NB4 (cell line): ENCODE results near the gene KSR2.

Experiments
- MYC ChIP-seq: IDR thresholded peaks from 2 replicates; pipeline ENCODE4 v1.6.1; 2011; ENCODE audit warnings: low read depth, low read length
- TF ChIP-seq, protein P1 (sequence below): IDR thresholded peaks from one replicate; pipeline ENCODE4 v1.5.1; 2012; ENCODE audit warnings: low read depth, low read length

DNA sequence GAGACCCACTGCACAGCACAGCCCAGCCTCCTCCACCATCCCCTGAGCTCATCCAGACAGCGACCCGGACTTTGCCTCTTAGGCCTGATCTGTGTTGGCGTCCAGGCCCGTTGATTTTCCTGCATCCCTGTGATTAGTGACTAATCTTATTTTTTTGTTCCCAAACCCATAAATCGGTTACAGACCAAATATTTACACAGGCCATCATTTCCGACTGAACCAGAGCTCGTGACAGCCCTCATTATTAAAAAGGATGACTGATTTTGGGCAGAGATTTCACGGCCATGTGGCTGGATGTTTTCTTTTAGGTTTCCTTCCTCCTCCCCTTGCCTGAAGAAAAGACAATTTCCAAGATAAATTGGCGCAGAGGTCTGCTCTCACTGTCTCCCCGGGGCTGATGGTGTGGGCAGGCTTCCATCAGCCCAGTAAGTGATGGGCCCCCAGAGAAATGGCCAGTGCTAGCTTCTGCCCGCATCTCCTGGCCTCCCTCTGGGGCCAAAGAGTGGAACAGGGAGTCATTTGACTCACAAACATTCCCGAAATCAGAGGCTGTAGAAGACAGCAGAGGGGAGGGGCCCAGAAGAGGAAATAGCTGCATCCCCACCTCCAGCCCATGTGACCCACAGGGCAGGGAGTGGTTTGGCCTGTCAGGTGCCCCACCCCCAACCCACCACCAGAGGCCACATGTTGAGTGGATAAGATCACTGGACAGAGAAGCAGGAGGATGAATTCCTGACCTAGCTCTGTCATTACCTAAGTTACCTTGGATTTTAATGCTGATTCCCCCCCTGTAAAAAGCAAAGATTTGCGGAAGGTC is 283.5 kb downstream of the KSR2 start:
- TF ChIP-seq, protein P1, sequence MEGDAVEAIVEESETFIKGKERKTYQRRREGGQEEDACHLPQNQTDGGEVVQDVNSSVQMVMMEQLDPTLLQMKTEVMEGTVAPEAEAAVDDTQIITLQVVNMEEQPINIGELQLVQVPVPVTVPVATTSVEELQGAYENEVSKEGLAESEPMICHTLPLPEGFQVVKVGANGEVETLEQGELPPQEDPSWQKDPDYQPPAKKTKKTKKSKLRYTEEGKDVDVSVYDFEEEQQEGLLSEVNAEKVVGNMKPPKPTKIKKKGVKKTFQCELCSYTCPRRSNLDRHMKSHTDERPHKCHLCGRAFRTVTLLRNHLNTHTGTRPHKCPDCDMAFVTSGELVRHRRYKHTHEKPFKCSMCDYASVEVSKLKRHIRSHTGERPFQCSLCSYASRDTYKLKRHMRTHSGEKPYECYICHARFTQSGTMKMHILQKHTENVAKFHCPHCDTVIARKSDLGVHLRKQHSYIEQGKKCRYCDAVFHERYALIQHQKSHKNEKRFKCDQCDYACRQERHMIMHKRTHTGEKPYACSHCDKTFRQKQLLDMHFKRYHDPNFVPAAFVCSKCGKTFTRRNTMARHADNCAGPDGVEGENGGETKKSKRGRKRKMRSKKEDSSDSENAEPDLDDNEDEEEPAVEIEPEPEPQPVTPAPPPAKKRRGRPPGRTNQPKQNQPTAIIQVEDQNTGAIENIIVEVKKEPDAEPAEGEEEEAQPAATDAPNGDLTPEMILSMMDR, result no peak
- no peak for TF ChIP-seq MYC
